ENCODE data around the gene ZNF443.
A peak's percentile ranks its signal among the peaks of the same experiment; 100 is the strongest.
"Not testable (repeated sequence)": the region's sequence is repeated elsewhere in the genome, so short reads cannot be mapped to it uniquely, and the experiment has no call there.

ZNF443 gene

GRCh38 chr19:12440541-12441316, at the start of gene ZNF443:
Gene ZNF443 (minus strand): TSS chr19:12441021. CDS start chr19:12440914, 107 bp downstream.
- DNase-seq: peak; percentile 78 to 99 (median 94)

DNA sequence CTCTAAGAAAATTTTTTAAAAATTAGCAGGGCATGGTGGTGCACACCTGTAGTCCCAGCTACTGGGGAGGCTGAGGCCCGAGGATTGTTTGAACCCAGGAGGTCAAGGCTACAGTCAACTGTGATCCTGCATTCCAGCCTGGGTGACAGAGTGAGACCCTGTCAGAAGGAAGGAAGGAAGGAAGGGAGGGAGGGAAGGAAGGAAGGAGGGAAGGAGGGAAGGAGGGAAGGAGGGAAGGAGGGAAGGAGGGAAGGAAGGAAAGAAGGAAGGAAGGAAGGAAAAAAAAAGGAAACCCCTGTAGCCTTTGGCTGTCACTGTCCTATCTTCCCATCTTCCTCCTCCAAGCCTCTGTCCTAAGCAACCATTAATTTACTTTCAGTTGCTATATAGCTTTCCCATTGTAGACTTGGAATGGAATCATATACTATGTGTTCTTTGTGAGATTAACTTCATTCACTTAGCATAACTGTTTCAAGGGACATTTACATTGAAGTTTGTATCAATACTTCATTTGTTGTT, 45.5 kb upstream of the ZNF443 start:
- not testable (repeated sequence) for DNase-seq

DNA sequence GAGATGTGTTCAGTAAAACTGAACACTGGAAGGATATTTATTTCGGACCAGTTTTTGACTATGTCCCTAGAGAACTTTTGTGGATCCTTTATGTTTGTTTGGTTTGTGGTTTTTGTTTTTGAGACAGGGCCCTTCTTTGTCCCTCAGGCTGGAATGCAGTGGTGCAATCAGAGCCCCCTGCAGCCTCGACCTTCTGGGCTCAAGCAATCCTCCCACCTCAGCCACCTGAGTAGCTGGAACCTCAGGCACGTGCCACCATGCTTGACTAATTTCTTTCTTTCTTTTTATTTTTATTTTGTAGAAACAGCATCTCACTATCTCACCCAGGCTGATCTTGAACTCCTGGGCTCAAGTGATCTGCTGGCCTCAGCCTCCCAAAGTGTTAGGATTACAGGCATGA, 44.8 kb upstream of the ZNF443 start:
- DNase-seq: no peak

- peak in 1 of 14 donors; percentile 72 for DNase-seq
These were observed 44.2 kb upstream of the ZNF443 start for GRCh38 chr19:12485052-12485416.

DNA sequence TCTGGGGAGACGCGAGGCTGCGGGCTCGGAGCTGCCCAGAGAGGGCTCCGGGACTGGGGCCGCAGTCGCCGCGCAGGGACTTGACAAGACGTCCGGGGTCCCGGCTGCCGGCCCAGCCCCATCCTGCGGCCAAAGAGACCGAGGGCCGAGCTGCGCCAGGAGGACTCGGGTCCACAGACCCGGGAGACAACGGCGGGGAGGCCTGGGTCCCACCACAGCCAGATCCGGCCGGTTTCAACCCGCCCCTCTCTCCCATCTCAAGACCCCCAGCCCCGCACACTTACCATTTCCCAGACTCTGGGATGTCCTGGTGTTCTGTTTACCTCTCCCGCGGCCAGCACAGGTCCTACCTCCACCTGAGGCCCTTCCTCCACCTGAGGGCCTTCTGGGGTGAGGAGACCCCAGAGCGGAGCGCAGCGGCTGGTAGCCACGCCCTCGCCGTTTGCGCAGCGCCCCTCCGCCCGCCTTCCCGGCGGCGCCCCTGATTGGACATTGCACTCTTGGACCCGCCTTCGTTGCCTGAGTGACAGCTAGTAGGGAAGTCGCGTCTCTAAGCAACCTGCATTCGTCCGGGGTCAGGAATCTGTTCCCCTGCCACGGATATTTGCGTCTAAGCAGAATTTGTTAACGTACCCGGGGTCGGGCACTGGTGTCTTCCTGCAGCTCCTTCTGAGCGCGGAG, 43.7 kb upstream of the ZNF443 start, which contains the start of gene ZNF709:
Gene ZNF709, minus strand, starts transcription at position 446 of the 681 bp plus-strand sequence. Its CDS starts 159 bp downstream, at position 287.
- peak; percentile 24 to 89 (median 84) for DNase-seq

- no peak for DNase-seq
These were observed 43.2 kb upstream of the ZNF443 start for GRCh38 chr19:12484011-12484370.

GRCh38 chr19:12482509-12482886, 41.7 kb upstream of the ZNF443 start:
- no peak for DNase-seq

- no peak for DNase-seq
These were observed 41.1 kb upstream of the ZNF443 start for GRCh38 chr19:12481781-12482508.

- no peak for DNase-seq
These were observed 37.6 kb upstream of the ZNF443 start for GRCh38 chr19:12478234-12478941.

GRCh38 chr19:12467651-12468050, 26.8 kb upstream of the ZNF443 start:
- DNase-seq: not testable (repeated sequence)

- DNase-seq: no peak
These were observed 24.4 kb upstream of the ZNF443 start for GRCh38 chr19:12465211-12465610.

- no peak for DNase-seq
These were observed 23.9 kb upstream of the ZNF443 start for GRCh38 chr19:12464769-12465168.

GRCh38 chr19:12464139-12464538, 23.3 kb upstream of the ZNF443 start:
- not testable (repeated sequence) for DNase-seq

- no peak for DNase-seq
These were observed 12.7 kb upstream of the ZNF443 start for GRCh38 chr19:12453495-12453894.

- no peak for DNase-seq
These were observed 10.0 kb upstream of the ZNF443 start for GRCh38 chr19:12450844-12451243.

GRCh38 chr19:12448808-12449207, 8.0 kb upstream of the ZNF443 start:
- no peak for DNase-seq

- DNase-seq: peak in 2 of 14 donors; percentile 20 to 24
These were observed 908 bp downstream of the ZNF443 start for GRCh38 chr19:12439686-12440540.

- DNase-seq: not testable (repeated sequence)
These were observed 10.0 kb downstream of the ZNF443 start for GRCh38 chr19:12430726-12431299.

- DNase-seq: no peak
These were observed 14.9 kb downstream of the ZNF443 start for GRCh38 chr19:12425888-12426274.

- no peak for DNase-seq
These were observed 15.5 kb downstream of the ZNF443 start for GRCh38 chr19:12425236-12425887.

All from C1 segment of cervical spinal cord (tissue), 14 donors.